ENCODE results near the gene ZNF764. TPM values are rescaled to one million over a fixed set of nuclear protein-coding genes. Genes with fewer than 3 reads are reported as not detected.

The ZNF764 gene
- polyA plus RNA-seq, 1 donor, result 21.2 TPM

- WGBS (ENCODE audit: insufficient coverage, low lambda C conversion rate), result no CpG with 5 or more reads among the region's 46 CpGs
- peaks cover 13% of the 10 kb centered on the region for H3K4me1 ChIP-seq (ENCODE audit: control insufficient read depth, insufficient read depth, low read length)
- no peaks in the 10 kb centered on the region for H3K27me3 ChIP-seq (ENCODE audit: control insufficient read depth, insufficient read depth, low read length)
- peaks cover 7% of the 10 kb centered on the region for H3K9me3 ChIP-seq (ENCODE audit: control insufficient read depth, low read depth, low read length)
- peak overlapping the region; percentile 39 for H3K4me3 ChIP-seq (ENCODE audit: low read length)
- H3K36me3 ChIP-seq (ENCODE audit: control insufficient read depth, insufficient read depth, low read length), result peaks cover 2% of the 10 kb centered on the region
- DNase-seq, result no peak
- H3K27ac ChIP-seq (ENCODE audit: low read length), result no peak overlapping the region
These were observed 3.1 kb upstream of the ZNF764 start for GRCh38 chr16:30561089-30561816.

GRCh38 chr16:30559690-30560089, 1.5 kb upstream of the ZNF764 start:
- no peak for DNase-seq
- H3K27me3 ChIP-seq (ENCODE audit: control insufficient read depth, insufficient read depth, low read length), result no peaks in the 10 kb centered on the region
- H3K9me3 ChIP-seq (ENCODE audit: control insufficient read depth, low read depth, low read length), result peaks cover 14% of the 10 kb centered on the region
- H3K4me1 ChIP-seq (ENCODE audit: control insufficient read depth, insufficient read depth, low read length), result peaks cover 24% of the 10 kb centered on the region
- 100% methylated on average over 1 of the region's 6 CpGs for WGBS (ENCODE audit: insufficient coverage, low lambda C conversion rate)
- H3K4me3 ChIP-seq (ENCODE audit: low read length), result no peak overlapping the region
- H3K36me3 ChIP-seq (ENCODE audit: control insufficient read depth, insufficient read depth, low read length), result peaks cover 18% of the 10 kb centered on the region
- H3K27ac ChIP-seq (ENCODE audit: low read length), result no peak overlapping the region

- H3K27me3 ChIP-seq (ENCODE audit: control insufficient read depth, insufficient read depth, low read length), result no peaks in the 10 kb centered on the region
- no peak for DNase-seq
- H3K36me3 ChIP-seq (ENCODE audit: control insufficient read depth, insufficient read depth, low read length), result peaks cover 26% of the 10 kb centered on the region
- peak overlapping the region; percentile 29 for H3K4me3 ChIP-seq (ENCODE audit: low read length)
- peak overlapping the region; percentile 96 for H3K27ac ChIP-seq (ENCODE audit: low read length)
- peaks cover 14% of the 10 kb centered on the region for H3K9me3 ChIP-seq (ENCODE audit: control insufficient read depth, low read depth, low read length)
- peaks cover 32% of the 10 kb centered on the region for H3K4me1 ChIP-seq (ENCODE audit: control insufficient read depth, insufficient read depth, low read length)
- 100% methylated on average over 1 of the region's 21 CpGs for WGBS (ENCODE audit: insufficient coverage, low lambda C conversion rate)
These were observed 709 bp upstream of the ZNF764 start for GRCh38 chr16:30558789-30559377.

GRCh38 chr16:30557707-30557956, 542 bp downstream of the ZNF764 start:
- WGBS (ENCODE audit: insufficient coverage, low lambda C conversion rate), result no CpG with 5 or more reads among the region's 17 CpGs
- Histone ChIP-seq H3K9me3 (ENCODE audit: control insufficient read depth, low read depth, low read length) (peaks cover 14% of the 10 kb centered on the region), H3K27me3 (ENCODE audit: control insufficient read depth, insufficient read depth, low read length) (no peaks in the 10 kb centered on the region), H3K4me1 (ENCODE audit: control insufficient read depth, insufficient read depth, low read length) (peaks cover 39% of the 10 kb centered on the region), H3K27ac (ENCODE audit: low read length) (peak overlapping the region; percentile 96), H3K4me3 (ENCODE audit: low read length) (peak overlapping the region; percentile 87), H3K36me3 (ENCODE audit: control insufficient read depth, insufficient read depth, low read length) (peaks cover 37% of the 10 kb centered on the region)
- DNase-seq, result no peak

- no peaks in the 10 kb centered on the region for H3K27me3 ChIP-seq (ENCODE audit: control insufficient read depth, insufficient read depth, low read length)
- no peak overlapping the region for H3K27ac ChIP-seq (ENCODE audit: low read length)
- peaks cover 46% of the 10 kb centered on the region for H3K4me1 ChIP-seq (ENCODE audit: control insufficient read depth, insufficient read depth, low read length)
- peaks cover 37% of the 10 kb centered on the region for H3K36me3 ChIP-seq (ENCODE audit: control insufficient read depth, insufficient read depth, low read length)
- no CpG with 5 or more reads among the region's 10 CpGs for WGBS (ENCODE audit: insufficient coverage, low lambda C conversion rate)
- peak overlapping the region; percentile 20 for H3K4me3 ChIP-seq (ENCODE audit: low read length)
- H3K9me3 ChIP-seq (ENCODE audit: control insufficient read depth, low read depth, low read length), result peaks cover 10% of the 10 kb centered on the region
- DNase-seq, result peak in 1 of 2 donors; percentile 44
These were observed 2.1 kb downstream of the ZNF764 start for GRCh38 chr16:30556125-30556473.

- no peak for DNase-seq
- no peak overlapping the region for H3K27ac ChIP-seq (ENCODE audit: low read length)
- peaks cover 46% of the 10 kb centered on the region for H3K4me1 ChIP-seq (ENCODE audit: control insufficient read depth, insufficient read depth, low read length)
- no peaks in the 10 kb centered on the region for H3K27me3 ChIP-seq (ENCODE audit: control insufficient read depth, insufficient read depth, low read length)
- peaks cover 37% of the 10 kb centered on the region for H3K36me3 ChIP-seq (ENCODE audit: control insufficient read depth, insufficient read depth, low read length)
- peaks cover 10% of the 10 kb centered on the region for H3K9me3 ChIP-seq (ENCODE audit: control insufficient read depth, low read depth, low read length)
- WGBS (ENCODE audit: insufficient coverage, low lambda C conversion rate), result no CpG with 5 or more reads among the region's 69 CpGs
- H3K4me3 ChIP-seq (ENCODE audit: low read length), result peak overlapping the region; percentile 20
These were observed 2.7 kb downstream of the ZNF764 start for GRCh38 chr16:30555315-30556124.

GRCh38 chr16:30554557-30555314, 3.4 kb downstream of the ZNF764 start:
- Histone ChIP-seq H3K9me3 (ENCODE audit: control insufficient read depth, low read depth, low read length) (peaks cover 10% of the 10 kb centered on the region), H3K4me3 (ENCODE audit: low read length) (no peak overlapping the region), H3K4me1 (ENCODE audit: control insufficient read depth, insufficient read depth, low read length) (peaks cover 43% of the 10 kb centered on the region), H3K27me3 (ENCODE audit: control insufficient read depth, insufficient read depth, low read length) (no peaks in the 10 kb centered on the region), H3K27ac (ENCODE audit: low read length) (no peak overlapping the region), H3K36me3 (ENCODE audit: control insufficient read depth, insufficient read depth, low read length) (peaks cover 37% of the 10 kb centered on the region)
- WGBS (ENCODE audit: insufficient coverage, low lambda C conversion rate), result no CpG with 5 or more reads among the region's 18 CpGs
- no peak for DNase-seq

- Histone ChIP-seq H3K4me1 (ENCODE audit: control insufficient read depth, insufficient read depth, low read length) (peaks cover 47% of the 10 kb centered on the region), H3K27me3 (ENCODE audit: control insufficient read depth, insufficient read depth, low read length) (no peaks in the 10 kb centered on the region), H3K27ac (ENCODE audit: low read length) (peak overlapping the region; percentile 2), H3K36me3 (ENCODE audit: control insufficient read depth, insufficient read depth, low read length) (peaks cover 37% of the 10 kb centered on the region), H3K4me3 (ENCODE audit: low read length) (no peak overlapping the region), H3K9me3 (ENCODE audit: control insufficient read depth, low read depth, low read length) (peaks cover 10% of the 10 kb centered on the region)
- no CpG with 5 or more reads among the region's 2 CpGs for WGBS (ENCODE audit: insufficient coverage, low lambda C conversion rate)
- no peak for DNase-seq
These were observed 4.7 kb downstream of the ZNF764 start for GRCh38 chr16:30553393-30553899.

GRCh38 chr16:30552956-30553355, 5.2 kb downstream of the ZNF764 start:
- Histone ChIP-seq H3K27me3 (ENCODE audit: control insufficient read depth, insufficient read depth, low read length) (no peaks in the 10 kb centered on the region), H3K27ac (ENCODE audit: low read length) (peak overlapping the region; percentile 2), H3K4me1 (ENCODE audit: control insufficient read depth, insufficient read depth, low read length) (peaks cover 52% of the 10 kb centered on the region), H3K4me3 (ENCODE audit: low read length) (no peak overlapping the region), H3K9me3 (ENCODE audit: control insufficient read depth, low read depth, low read length) (peaks cover 9% of the 10 kb centered on the region), H3K36me3 (ENCODE audit: control insufficient read depth, insufficient read depth, low read length) (peaks cover 37% of the 10 kb centered on the region)
- no CpG with 5 or more reads among the region's 4 CpGs for WGBS (ENCODE audit: insufficient coverage, low lambda C conversion rate)
- DNase-seq, result no peak

- 69% methylated on average over 2 of the region's 3 CpGs for WGBS (ENCODE audit: insufficient coverage, low lambda C conversion rate)
- Histone ChIP-seq H3K9me3 (ENCODE audit: control insufficient read depth, low read depth, low read length) (peaks cover 11% of the 10 kb centered on the region), H3K4me1 (ENCODE audit: control insufficient read depth, insufficient read depth, low read length) (peaks cover 55% of the 10 kb centered on the region), H3K36me3 (ENCODE audit: control insufficient read depth, insufficient read depth, low read length) (peaks cover 37% of the 10 kb centered on the region), H3K27ac (ENCODE audit: low read length) (peak overlapping the region; percentile 39), H3K27me3 (ENCODE audit: control insufficient read depth, insufficient read depth, low read length) (no peaks in the 10 kb centered on the region), H3K4me3 (ENCODE audit: low read length) (no peak overlapping the region)
- DNase-seq, result peak in 1 of 2 donors; percentile 43
These were observed 6.4 kb downstream of the ZNF764 start for GRCh38 chr16:30551781-30552180.
